Stomach (tissue), 4 donors: ENCODE measurements around the gene GRAMD4.

Experiments used
- CTCF ChIP-seq, 7 experiments: fragments of 450-650 bp in 4 of 7; fragments of 200-600 bp in 3 of 7; sonication (generic) in 3 of 7; IDR thresholded peaks; one replicate each; pipeline ENCODE4 v1.5.1; 2016 to 2019; ENCODE audit warnings: antibody characterized with exemption in 7 of 7, control low read depth in 2 of 7, mild to moderate bottlenecking in 1 of 7
- POLR2AphosphoS5 ChIP-seq, 3 donors: sonication (generic); formaldehyde crosslinking; IDR thresholded peaks; one replicate each; pipeline ENCODE4 v1.6.1; 2016; ENCODE audit warnings: antibody characterized with exemption in 3 of 3

- no peak for TF ChIP-seq CTCF (IDR thresholded peaks at IDR 0.05)
- TF ChIP-seq POLR2AphosphoS5 (IDR thresholded peaks at IDR 0.05) = no peak
These were observed 5.1 kb downstream of the GRAMD4 start for GRCh38 chr22:46625113-46625842.
